Tibial nerve (tissue), 4 donors: ENCODE data around the gene ZNF783. TPM values are rescaled to one million over a fixed set of nuclear protein-coding genes. Genes with fewer than 3 reads are reported as not detected.
"Not testable (repeated sequence)": the region's sequence is repeated elsewhere in the genome, so short reads cannot be mapped to it uniquely, and the experiment has no call there.

Source experiments
- DNase-seq, 2 donors: peaks; one replicate each; pipeline ENCODE4 v3.0.0-alpha.2; 2019; ENCODE audit warnings: low spot score in 2 of 2
- H3K27ac ChIP-seq, 4 donors: fragments of 200-600 bp; sonication (generic) in 3 of 4; one replicate each; pipeline ENCODE4 v1.5.1; 2017 to 2019; ENCODE audit warnings: mild to moderate bottlenecking in 1 of 4
- H3K27me3 ChIP-seq, 2 donors: fragments of 200-600 bp; sonication (generic) in 1 of 2; one replicate each; pipeline versions ENCODE4 v1.5.1 to v1.6.0; 2017 to 2019
- H3K36me3 ChIP-seq, 3 donors: fragments of 200-600 bp; sonication (generic); one replicate each; pipeline ENCODE4 v1.5.1; 2018 to 2019
- H3K4me1 ChIP-seq, 4 donors: fragments of 200-600 bp; sonication (generic) in 3 of 4; one replicate each; pipeline ENCODE4 v1.5.1; 2017 to 2019
- H3K4me3 ChIP-seq, 4 donors: fragments of 200-600 bp; sonication (generic) in 3 of 4; one replicate each; pipeline ENCODE4 v1.5.1; 2017 to 2019; ENCODE audit warnings: mild to moderate bottlenecking in 1 of 4, moderate library complexity in 1 of 4
- H3K9me3 ChIP-seq, 4 donors: fragments of 200-600 bp; sonication (generic) in 3 of 4; one replicate each; pipeline ENCODE4 v1.5.1; 2017 to 2019
- CTCF ChIP-seq, 5 experiments: fragments of 200-600 bp in 3 of 5; fragments of 450-650 bp in 2 of 5; sonication (generic) in 3 of 5; IDR thresholded peaks; one replicate each; pipeline ENCODE4 v1.5.1; 2016 to 2019; ENCODE audit warnings: antibody characterized with exemption in 5 of 5, mild to moderate bottlenecking in 3 of 5, moderate library complexity in 2 of 5
- EP300 ChIP-seq, 2 donors: sonication (generic); formaldehyde crosslinking; IDR thresholded peaks; one replicate each; pipeline ENCODE4 v1.6.1; 2017; ENCODE audit warnings: antibody characterized with exemption in 2 of 2, mild to moderate bottlenecking in 1 of 2
- POLR2A ChIP-seq, 2 donors: fragments of 450-650 bp; IDR thresholded peaks; one replicate each; pipeline ENCODE4 v1.6.1; 2017; ENCODE audit warnings: antibody characterized with exemption in 2 of 2, mild to moderate bottlenecking in 2 of 2, moderate library complexity in 2 of 2
- WGBS, 2 donors: methylation state at CpG; one replicate each; pipeline ENCODE4 v1.1.5; 2018; 5-methylcytosine and 5-hydroxymethylcytosine counted together
- total RNA-seq, 4 donors: library from RNA; depleted of rRNA; stranded (reverse); fragments of >200 nt; gene quantifications; one replicate each; pipeline ENCODE4 v1.1.0, GENCODE V29; 2016

The ZNF783 gene
- total RNA-seq, 4 donors from 2014 or later: 22.1 to 58.2 (median 31.2) TPM

- Histone ChIP-seq H3K27me3 (no peaks in the 10 kb centered on the region), H3K4me3 (no peak overlapping the region), H3K9me3 (peaks cover 0 to 7% (median 0%) of the 10 kb centered on the region in 4 donors), H3K4me1 (no peaks in the 10 kb centered on the region), H3K27ac (no peak overlapping the region), H3K36me3 (peaks cover 0 to 64% (median 13%) of the 10 kb centered on the region in 3 donors)
- TF ChIP-seq POLR2A (IDR thresholded peaks at IDR 0.05): no peak
- no peak for DNase-seq
- WGBS, 2 donors: 93 to 95% methylated on average over 19 of the region's 19 CpGs
Observed at GRCh38 chr7:149225106-149225505, 36.9 kb upstream of the ZNF783 start.

- H3K27me3 ChIP-seq: no peaks in the 10 kb centered on the region
- H3K4me3 ChIP-seq: no peak overlapping the region
- no peak for DNase-seq
- H3K4me1 ChIP-seq: no peaks in the 10 kb centered on the region
- no peak overlapping the region for H3K27ac ChIP-seq
- peaks cover 0 to 7% (median 0%) of the 10 kb centered on the region in 4 donors for H3K9me3 ChIP-seq
- peaks cover 0 to 58% (median 13%) of the 10 kb centered on the region in 3 donors for H3K36me3 ChIP-seq
- whole genome bisulfite sequencing, 2 donors: 87 to 94% methylated on average over 19 to 22 of the region's 22 CpGs
- no peak for TF ChIP-seq CTCF (IDR thresholded peaks at IDR 0.05)
- TF ChIP-seq POLR2A (IDR thresholded peaks at IDR 0.05): no peak
- no peak for TF ChIP-seq EP300 (IDR thresholded peaks at IDR 0.05)
Observed at GRCh38 chr7:149225656-149226055, 36.3 kb upstream of the ZNF783 start.

- not testable (repeated sequence) for H3K9me3 ChIP-seq, H3K27me3 ChIP-seq, H3K4me1 ChIP-seq, H3K4me3 ChIP-seq, H3K27ac ChIP-seq, DNase-seq
- H3K36me3 ChIP-seq: peaks cover 0 to 51% (median 13%) of the 10 kb centered on the region in 3 donors
- WGBS, 2 donors: 89 to 91% methylated on average over 17 of the region's 17 CpGs
Observed at GRCh38 chr7:149226366-149226765, 35.6 kb upstream of the ZNF783 start.

- no peak for DNase-seq
- WGBS, 2 donors: 66 to 70% methylated on average over 6 of the region's 6 CpGs
Observed at GRCh38 chr7:149226840-149227494, 35.0 kb upstream of the ZNF783 start.

GRCh38 chr7:149228831-149229471, 33.0 kb upstream of the ZNF783 start:
- no peak overlapping the region for H3K27ac ChIP-seq
- H3K36me3 ChIP-seq: peaks cover 0 to 25% (median 13%) of the 10 kb centered on the region in 3 donors
- DNase-seq: no peak
- H3K27me3 ChIP-seq: no peaks in the 10 kb centered on the region
- WGBS, 2 donors: 60 to 62% methylated on average over 7 of the region's 7 CpGs
- H3K4me3 ChIP-seq: no peak overlapping the region
- no peaks in the 10 kb centered on the region for H3K4me1 ChIP-seq
- peaks cover 0 to 7% (median 0%) of the 10 kb centered on the region in 4 donors for H3K9me3 ChIP-seq
- TF ChIP-seq POLR2A (IDR thresholded peaks at IDR 0.05) (no peak), CTCF (IDR thresholded peaks at IDR 0.05) (no peak), EP300 (IDR thresholded peaks at IDR 0.05) (no peak)

More at GRCh38 chr7:149226840-149227494, 35.0 kb upstream of the ZNF783 start:
- Histone ChIP-seq H3K27ac (no peak overlapping the region), H3K9me3 (peaks cover 0 to 7% (median 0%) of the 10 kb centered on the region in 4 donors), H3K27me3 (no peaks in the 10 kb centered on the region), H3K4me1 (no peaks in the 10 kb centered on the region), H3K4me3 (no peak overlapping the region), H3K36me3 (peaks cover 0 to 45% (median 13%) of the 10 kb centered on the region in 3 donors)
- no peak for TF ChIP-seq POLR2A (IDR thresholded peaks at IDR 0.05)
- no peak for TF ChIP-seq CTCF (IDR thresholded peaks at IDR 0.05)
- no peak for TF ChIP-seq EP300 (IDR thresholded peaks at IDR 0.05)

- Histone ChIP-seq H3K27ac (no peak overlapping the region), H3K36me3 (peaks cover 0 to 20% (median 8%) of the 10 kb centered on the region in 3 donors), H3K27me3 (no peaks in the 10 kb centered on the region), H3K4me1 (no peaks in the 10 kb centered on the region), H3K9me3 (peaks cover 0 to 2% (median 0%) of the 10 kb centered on the region in 4 donors), H3K4me3 (no peak overlapping the region)
- 66 to 69% methylated on average over 6 of the region's 6 CpGs for WGBS, 2 donors
- no peak for TF ChIP-seq EP300 (IDR thresholded peaks at IDR 0.05)
- no peak for TF ChIP-seq CTCF (IDR thresholded peaks at IDR 0.05)
- no peak for TF ChIP-seq POLR2A (IDR thresholded peaks at IDR 0.05)
- DNase-seq: no peak
Observed at GRCh38 chr7:149229526-149229925, 32.5 kb upstream of the ZNF783 start.
